Inflammatory macrophage (primary cell): ENCODE measurements around the gene FGF1.
A peak's percentile ranks its signal among the peaks of the same experiment; 100 is the strongest.

Source experiments
- DNase-seq, 2 donors: peaks; one replicate each; pipeline ENCODE4 v3.0.0-alpha.2; 2020 to 2022

FGF1 gene

GRCh38 chr5:142610176-142611001 lies 75.5 kb downstream of the FGF1 start:
- DNase-seq, result no peak

GRCh38 chr5:142609142-142609541 lies 76.7 kb downstream of the FGF1 start:
- no peak for DNase-seq

GRCh38 chr5:142608081-142608480 lies 77.8 kb downstream of the FGF1 start:
- no peak for DNase-seq

GRCh38 chr5:142605611-142606010 lies 80.3 kb downstream of the FGF1 start:
- no peak for DNase-seq

GRCh38 chr5:142602720-142603245 lies 83.1 kb downstream of the FGF1 start:
- DNase-seq, result no peak

GRCh38 chr5:142601432-142601831 lies 84.5 kb downstream of the FGF1 start:
- no peak for DNase-seq

- DNase-seq, result no peak
Observed at GRCh38 chr5:142600611-142601358, 85.1 kb downstream of the FGF1 start.

GRCh38 chr5:142600092-142600491 lies 85.8 kb downstream of the FGF1 start:
- DNase-seq, result no peak

- DNase-seq, result no peak
Observed at GRCh38 chr5:142598338-142598700, 87.6 kb downstream of the FGF1 start.

- DNase-seq, result no peak
Observed at GRCh38 chr5:142597546-142598337, 88.1 kb downstream of the FGF1 start.

- no peak for DNase-seq
Observed at GRCh38 chr5:142597025-142597424, 88.9 kb downstream of the FGF1 start.

- no peak for DNase-seq
Observed at GRCh38 chr5:142592365-142592764, 93.5 kb downstream of the FGF1 start.

GRCh38 chr5:142590451-142591231 lies 95.2 kb downstream of the FGF1 start:
- DNase-seq, result no peak

- no peak for DNase-seq
Observed at GRCh38 chr5:142589720-142590119, 96.2 kb downstream of the FGF1 start.

- peak; percentile 30 to 35 for DNase-seq
Observed at GRCh38 chr5:142587354-142587965, 98.4 kb downstream of the FGF1 start.

GRCh38 chr5:142586552-142586951 lies 99.3 kb downstream of the FGF1 start:
- DNase-seq, result no peak

- DNase-seq, result no peak
Observed at GRCh38 chr5:142585451-142585850, 100.4 kb downstream of the FGF1 start.

- DNase-seq, result no peak
Observed at GRCh38 chr5:142584891-142585290, 101.0 kb downstream of the FGF1 start.

- no peak for DNase-seq
Observed at GRCh38 chr5:142578161-142578830, 107.6 kb downstream of the FGF1 start.

GRCh38 chr5:142576804-142577203 lies 109.1 kb downstream of the FGF1 start:
- no peak for DNase-seq

- DNase-seq, result no peak
Observed at GRCh38 chr5:142576303-142576702, 109.6 kb downstream of the FGF1 start.
